CD4-positive, alpha-beta T cell treated with Interleukin-1 beta for 1 hour (primary cell): Measurements from ENCODE around the gene HEBP1.
A peak's percentile ranks its signal among the peaks of the same experiment; 100 is the strongest.

Experiments
- DNase-seq, 2 donors: peaks; one replicate each; pipeline ENCODE4 v3.0.0-alpha.2; 2020 to 2022

Gene HEBP1

DNA sequence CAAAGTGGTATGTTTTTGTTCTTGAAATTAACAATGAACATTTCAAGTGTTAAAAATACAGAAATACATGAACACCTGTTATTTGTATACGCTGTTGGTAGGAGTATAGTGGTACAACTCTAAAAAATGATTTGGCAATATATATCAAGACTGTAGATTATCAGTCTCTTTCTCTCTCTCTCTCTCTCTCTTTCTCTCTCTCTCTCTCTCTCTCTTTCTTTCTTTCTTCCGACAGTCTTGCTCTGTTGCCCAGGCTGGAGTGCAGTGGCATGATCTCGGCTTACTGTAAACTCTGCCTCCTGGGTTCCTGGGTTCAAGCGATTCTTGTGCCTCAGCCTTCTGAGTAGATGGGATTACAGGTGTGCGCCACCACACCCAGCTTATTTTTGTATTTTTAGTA, 12.6 kb downstream of the HEBP1 start:
- no peak for DNase-seq

DNA sequence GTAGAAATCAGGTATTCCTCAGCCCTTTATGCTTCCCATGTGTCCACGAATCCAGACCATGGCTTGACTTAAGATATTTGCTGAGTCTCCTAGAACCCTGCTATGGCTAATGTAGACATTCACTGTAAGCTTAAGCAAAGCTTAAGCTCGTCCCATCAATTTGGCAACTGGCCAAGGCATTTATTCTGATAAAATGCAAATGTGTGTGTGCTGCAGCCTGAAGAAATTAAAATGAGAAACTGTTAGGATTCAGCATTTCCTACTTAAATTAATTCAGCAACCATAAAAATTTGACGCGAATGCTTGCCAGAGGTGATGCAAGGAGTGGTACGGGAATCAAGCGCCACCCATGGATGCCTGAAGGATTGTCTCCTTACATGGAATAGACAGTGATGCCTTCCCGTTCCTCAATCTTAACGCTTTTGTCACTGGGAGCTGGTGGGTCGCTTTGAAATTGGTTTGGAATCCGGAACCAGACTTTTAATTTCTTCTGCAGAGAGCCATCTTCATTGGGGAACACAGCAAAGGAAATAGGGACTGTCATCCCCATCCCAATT, 13.2 kb downstream of the HEBP1 start:
- no peak for DNase-seq

DNA sequence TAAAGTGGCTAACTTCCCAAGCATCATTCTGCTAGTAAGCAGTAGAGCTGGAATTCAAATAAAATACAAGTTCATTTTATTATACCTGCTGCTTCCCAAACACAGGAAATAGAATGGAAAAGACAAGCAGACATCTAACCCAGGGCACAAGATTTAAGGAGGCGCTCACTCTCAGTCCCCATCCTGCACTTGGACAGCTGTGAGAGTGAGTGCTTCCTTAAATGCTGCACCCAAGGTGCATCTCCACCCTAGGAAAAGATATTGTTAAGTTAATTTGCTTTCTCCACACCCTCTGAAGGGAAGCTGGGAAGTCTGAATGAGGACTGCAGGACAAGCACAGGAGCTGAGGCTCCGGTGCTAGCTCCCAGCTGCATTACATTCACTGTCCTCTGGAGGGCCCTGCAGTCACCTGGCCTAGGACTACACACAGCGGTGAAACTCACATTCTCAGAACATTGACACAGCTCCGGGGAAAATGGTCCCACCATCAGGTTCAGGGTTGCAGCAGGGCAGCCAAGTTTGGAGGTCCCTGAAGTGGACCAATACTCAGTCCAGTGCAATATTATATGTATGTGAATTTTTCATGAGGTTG, 14.2 kb downstream of the HEBP1 start:
- DNase-seq = peak in 1 of 2 donors; percentile 18

DNA sequence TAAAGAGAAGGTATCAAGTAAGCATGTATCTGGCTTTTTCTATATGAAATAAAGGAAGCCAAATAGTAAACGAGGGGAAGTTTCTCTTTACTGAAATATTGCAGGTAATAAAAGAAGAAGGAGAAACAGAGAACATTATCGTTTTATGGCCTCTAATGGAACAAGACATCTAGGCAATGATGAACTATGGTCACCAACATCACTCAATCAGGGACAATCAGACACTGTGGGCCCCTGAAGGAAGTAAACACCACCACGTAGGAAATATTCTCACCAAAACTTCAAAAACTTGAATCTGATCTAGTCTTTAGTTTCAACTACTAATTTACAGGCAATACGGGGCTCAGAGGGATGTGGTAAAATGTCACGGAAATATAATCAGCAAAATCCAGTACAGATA, 15.9 kb downstream of the HEBP1 start:
- DNase-seq = no peak

DNA sequence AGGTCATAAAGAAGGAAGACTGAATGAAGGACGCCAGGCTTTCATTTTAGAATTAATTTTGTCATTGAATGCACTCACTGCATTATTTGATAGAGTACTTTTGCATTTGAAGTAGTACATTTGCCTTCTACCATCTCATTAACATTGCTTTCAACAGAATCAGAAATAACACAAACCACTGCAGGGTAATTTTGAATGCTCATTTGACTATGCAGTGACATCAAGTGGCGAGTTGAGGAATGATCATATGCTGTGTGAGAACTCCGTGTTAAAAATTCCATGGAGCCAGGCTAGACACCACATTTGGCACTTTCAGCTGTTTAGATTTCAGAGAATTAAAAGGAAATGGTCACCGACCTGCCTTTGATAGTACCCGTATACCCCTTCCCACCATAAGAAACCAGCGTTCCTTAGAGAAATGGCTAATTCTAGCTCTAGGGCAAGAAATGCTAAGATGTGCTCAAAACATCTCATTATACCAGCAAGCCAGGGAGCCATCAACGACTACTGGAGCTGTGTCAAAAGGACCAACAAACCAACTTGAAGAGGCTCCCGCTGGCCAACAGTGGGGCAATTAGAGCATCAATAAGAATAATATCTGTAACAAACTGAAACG, 16.5 kb downstream of the HEBP1 start:
- DNase-seq = peak in 1 of 2 donors; percentile 15

DNA sequence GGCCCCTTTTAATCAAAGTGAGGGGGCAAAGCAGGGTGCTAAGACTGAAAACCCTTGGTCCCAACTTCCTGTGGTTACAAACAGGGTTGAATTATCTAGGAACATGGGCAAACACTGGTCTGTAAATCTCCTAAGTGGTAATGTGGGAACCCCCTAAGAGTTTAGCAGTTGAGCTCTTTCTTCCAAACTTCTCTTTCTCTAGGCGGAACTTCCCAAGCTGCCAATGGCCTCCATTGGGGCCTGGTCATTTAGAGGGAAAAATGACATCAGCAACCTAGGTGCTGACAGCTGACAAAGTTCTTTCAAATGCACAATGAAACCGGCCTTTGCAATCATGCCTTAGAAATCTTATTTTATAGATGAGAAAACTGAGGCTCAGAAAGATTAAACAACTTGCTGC, 17.7 kb downstream of the HEBP1 start:
- DNase-seq = no peak

DNA sequence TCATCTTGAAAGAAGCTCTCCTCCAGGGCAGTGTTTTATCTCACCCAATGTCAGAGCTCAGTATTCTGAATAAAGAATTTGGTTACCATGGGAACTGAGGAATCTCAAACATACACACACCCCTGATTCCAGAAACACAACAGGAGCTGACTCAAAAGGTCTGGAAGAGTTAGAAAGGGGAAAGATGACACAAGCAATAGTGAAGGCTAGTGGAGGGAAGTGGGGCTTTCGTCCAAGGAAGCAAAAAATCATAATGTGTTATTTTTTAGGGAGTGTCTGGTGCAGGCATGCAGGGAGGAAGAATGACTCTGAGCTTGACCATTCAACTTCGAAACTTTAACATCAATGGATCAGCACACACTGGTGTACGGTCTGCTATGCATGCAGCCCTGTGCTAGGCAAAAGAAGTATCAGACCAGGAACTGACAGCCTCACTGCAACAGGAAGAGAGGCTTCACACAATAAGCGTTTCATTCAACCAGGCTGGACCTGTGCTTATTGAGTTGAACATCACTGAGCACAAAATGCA, 20.3 kb downstream of the HEBP1 start:
- DNase-seq = no peak

DNA sequence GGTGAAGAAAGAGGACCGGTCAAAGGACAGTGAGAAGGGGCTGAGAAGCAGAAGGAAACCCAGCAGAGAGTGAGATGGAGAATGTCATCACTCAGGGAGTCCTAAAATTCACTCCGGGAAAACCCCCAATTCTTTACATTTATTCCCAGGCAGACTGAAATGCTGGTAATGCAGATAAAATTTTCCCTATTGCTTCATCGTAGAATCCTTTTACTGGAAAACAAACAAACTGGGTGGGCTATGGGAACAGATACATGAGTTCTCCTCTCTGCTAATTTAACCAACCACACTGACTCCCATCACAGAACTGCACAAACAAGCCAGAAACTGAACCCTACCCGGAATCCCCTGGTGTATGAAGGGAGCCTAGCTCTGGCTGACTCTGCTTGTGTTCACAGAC, 20.9 kb downstream of the HEBP1 start:
- DNase-seq = no peak

DNA sequence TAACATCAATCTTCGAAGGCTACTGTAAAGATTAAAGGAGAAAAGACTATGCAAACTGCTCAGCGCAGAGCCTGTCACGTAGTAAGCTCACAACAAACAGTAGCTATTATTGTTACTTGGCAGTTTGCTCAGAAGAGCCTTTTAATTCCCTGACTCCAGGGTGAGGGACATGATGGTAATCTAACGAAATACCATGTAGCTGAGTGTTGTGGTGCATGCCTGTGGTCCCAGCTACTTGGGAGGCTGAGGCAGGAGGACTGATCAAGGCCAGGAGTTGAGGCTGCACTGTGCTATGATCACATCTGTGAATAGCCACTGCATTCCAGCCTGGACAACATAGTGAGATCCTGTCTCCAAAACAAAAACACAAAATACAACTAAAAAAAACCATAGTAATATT, 22.8 kb downstream of the HEBP1 start:
- no peak for DNase-seq

DNA sequence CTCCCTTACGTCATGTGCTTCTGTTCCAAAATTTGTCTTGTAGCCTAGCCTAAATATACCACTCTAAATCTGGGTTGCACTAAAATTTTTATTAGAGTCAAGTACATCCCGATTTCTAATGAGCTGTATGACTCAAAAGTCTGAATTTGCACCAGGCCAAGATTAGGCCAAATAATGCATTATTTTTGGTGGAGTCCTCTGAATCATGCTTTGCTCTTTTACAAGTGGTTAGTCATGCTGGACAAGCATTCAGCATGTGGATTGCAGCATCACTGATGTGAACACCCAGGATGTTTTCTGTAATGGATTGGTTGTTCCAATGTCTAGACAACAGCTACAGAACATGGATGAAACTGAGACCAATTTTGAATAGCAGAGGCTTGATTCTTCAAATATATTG, 23.7 kb downstream of the HEBP1 start:
- DNase-seq = no peak

DNA sequence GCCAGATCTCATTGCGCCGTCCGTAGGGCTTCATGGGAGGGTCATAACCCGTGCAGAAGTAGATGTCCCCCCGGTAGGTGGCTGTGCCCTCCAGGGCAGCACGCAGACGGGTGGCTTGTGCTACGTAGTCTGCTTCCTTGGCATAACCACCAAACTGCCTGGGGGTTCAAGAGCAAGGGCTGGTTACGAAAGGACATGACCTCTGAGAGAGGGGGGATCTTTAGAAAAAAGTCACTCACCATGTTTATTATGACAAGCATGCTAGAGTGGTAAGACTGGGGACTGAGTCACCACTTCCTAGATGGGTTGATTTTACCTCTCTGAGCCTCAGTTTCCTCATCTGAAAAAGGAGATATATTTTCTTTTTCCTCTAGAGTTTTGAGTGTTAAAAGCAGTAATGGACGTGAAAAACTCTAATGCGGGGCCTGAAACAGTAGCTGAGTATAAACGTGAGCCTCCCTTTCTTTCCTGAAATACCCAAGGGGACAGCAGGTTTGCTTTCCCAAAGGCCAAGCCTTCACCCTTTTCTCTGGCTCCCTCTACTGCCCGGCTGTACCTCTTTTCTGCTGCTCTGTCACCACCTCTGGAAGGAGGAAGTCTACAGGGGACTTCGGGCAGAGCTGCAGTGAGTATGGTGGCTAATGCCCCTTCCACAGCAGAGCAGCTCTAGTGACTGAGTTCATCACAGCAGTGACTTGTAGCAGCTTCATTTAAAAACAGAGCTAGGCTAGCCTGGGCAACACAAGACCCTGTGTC, 24.6 kb downstream of the HEBP1 start:
- DNase-seq = peak in 1 of 2 donors; percentile 6

DNA sequence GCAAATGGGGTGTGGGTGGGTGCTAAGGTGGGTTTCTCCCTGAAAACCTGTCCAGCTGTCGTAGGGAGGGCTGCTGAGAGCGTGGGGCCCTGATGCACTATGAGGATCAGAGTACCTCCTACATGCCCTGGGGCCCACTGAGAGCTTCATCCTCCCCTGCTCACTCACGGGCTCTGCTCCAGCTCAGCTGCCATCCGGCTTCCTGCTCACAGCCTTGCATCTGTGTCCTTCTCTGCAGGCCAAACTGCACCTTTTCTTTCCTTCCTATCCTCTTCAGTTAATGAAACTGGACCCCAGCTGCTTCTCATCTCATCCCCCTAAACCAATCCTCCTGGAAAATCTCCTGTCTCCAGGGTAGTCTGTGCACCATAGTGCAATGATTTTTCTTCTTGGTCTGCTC, 25.9 kb downstream of the HEBP1 start:
- DNase-seq = no peak

DNA sequence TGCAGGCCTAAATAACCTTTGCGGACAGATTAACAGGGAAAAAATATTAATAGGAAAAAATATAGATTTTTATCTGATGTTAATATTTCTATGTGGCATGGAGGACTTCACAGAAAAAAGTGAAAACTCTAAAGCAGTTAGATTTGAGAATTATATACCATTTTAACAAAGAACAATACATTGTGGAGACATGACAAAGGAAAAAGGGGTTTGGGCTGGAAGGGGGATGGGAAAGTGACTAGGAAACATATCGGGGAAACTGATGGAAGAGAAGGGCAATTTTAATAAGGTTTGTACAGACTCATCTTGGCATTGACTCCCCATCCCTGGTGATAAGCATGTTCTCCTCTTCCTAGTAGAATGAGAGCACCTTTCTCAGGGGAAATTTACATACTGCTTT, 27.0 kb downstream of the HEBP1 start:
- DNase-seq = no peak

DNA sequence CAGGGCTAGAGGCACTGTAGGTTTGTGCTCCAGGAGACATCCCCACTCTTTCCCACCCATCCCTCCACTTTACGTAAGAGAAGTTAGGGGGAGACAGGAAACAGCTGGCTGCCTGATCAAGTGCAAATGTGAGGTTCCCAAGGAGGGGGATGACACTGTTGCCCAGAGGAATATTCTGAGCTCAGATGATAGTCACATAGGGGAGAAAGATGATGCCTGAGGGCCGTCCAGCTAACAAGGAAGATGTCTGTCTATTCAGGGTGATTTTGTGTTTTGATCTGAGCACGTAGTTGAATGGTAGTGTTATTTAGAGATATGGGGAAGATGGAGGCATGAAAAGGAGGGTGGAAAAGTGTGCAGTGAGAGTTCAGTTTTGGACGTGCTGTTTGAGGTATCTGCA, 34.2 kb downstream of the HEBP1 start:
- no peak for DNase-seq

DNA sequence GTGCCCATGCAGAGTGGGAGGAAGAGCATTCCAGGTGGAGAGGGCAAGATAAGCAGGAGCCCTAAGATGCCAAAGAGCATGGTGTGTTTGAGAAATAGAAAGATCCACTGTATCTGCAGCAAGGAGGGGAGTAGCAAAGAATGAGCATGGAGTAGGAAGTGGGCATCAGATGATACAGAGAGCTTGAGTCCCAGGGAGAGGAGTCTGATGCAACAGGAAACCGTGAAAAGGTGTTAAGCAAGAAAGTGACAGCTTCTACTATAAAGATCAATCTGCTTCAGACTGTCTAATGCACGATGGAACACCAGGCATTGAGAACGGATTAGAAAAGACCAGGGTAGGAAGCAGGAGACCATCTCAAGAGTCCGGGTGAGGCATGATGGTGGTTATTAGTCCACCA, 35.8 kb downstream of the HEBP1 start:
- DNase-seq = no peak

DNA sequence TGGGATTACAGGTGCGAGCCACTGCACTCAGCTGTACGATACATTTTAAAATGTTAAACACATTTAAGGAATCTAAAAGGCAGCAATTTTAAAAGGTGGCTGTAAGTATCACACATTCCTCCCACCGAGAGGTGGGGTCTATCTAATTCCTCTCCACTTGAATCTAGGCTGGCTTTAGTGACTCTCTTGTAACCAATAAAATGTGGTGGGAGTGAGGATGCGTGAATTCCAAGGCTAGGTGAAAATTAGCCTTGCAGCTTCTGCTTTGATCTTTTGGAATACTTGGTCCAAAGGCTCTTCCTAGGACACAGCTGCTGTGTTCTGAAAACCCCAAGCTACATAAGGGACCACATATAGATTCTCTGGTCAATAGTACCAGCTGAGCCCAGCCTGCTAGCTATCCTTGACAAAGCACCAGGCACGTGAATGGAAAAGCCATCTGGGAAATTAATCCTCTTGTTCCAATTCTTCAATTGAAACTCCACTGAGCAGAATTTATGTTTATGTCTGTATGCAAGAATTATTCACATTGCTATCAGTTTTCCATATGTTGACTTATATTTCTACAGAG, 39.3 kb downstream of the HEBP1 start:
- DNase-seq = no peak

DNA sequence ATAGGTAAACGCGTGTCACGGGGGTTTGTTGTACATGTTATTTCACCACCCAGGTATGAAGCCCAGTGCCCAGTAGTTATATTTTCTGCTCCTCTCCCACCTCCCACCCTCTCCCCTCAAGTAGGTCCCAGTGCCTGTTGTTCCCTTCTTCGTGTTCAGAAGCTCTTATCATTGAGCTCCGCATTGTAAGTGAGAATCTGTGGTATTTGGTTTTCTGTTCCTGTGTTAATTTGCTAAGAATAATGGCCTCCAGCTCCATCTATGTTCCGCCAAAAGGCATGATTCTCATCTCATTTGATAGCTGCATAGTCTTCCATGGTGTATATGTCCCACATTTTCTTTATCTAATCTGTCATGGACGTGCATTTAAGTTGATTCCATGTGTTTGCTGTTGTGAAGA, 41.2 kb downstream of the HEBP1 start:
- no peak for DNase-seq

DNA sequence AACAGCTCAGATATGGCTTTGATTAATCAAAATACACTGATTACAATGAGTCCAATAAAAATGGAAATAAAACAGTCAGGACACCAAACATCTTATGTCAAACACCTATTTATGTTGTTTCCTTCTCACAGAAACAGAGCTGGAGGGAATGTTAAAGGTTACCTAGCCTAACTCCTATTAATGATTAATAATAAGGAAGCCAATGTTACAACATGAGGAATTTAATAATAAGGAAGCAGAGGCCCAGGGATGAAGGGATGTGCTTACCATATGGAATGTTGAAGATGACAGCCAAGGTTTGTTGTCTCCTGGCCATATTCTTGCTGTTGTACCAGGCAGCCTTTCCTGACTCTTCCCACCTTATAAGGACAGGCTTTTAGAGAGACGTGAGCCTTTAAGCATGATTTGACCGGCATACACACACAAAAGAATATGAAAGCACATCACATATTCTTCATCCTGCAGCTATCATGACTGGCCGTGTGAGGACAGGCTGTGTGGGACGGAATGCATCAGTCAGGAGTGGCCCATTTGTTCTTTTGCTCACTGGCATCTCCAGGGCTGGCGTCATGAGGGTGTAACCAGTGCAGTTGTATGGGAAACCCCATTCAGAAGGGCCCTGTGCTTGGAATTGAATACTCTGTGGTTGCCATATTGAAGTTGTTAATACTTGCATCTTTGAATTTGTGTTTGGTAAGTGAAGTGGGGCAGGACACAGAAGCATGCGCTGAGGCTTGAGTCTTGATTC, 45.0 kb downstream of the HEBP1 start:
- DNase-seq = no peak

DNA sequence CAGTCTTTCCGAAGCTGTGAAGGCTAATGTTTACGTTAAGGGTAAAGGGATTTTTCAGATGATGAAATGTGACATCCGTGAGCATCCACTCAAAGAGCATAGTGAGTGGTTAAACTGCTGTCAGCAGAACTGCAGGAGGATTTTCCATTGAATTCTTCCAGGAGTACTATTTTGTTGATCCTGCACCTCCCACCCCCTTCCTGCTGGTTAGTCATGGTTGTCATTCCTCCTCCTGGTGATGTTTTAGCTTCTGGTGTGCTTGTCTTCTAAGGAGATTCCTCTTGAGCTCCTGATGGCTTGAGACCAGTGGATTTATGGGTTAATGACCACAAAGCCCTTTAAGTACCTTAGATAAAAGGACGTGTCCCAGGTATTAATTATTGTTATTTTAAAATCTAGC, 45.7 kb downstream of the HEBP1 start:
- no peak for DNase-seq

DNA sequence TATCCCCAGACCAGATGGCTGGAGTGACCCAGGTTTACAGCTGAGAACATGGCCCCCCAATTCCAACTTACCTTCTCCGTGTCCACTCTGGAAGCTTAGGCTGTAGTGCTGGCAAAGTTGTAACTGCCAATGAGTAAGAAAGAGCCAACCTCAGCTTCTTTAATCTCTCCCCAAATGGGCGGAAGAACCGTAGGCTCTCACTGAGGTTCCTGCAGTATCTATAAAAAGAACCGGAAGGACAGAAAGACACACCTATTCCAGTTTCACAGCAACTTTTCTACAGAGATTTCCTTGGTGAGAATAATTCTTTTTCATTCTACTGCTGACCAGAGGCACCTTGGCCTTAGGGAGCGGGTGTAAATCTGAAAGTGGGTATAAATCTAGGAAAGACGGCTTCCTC, 48.0 kb downstream of the HEBP1 start, which contains the start of gene GPRC5D:
Gene GPRC5D (minus strand): TSS at position 135 of the 400 bp plus-strand sequence. CDS start 1,786 bp downstream, outside the sequence.
- DNase-seq = no peak

DNA sequence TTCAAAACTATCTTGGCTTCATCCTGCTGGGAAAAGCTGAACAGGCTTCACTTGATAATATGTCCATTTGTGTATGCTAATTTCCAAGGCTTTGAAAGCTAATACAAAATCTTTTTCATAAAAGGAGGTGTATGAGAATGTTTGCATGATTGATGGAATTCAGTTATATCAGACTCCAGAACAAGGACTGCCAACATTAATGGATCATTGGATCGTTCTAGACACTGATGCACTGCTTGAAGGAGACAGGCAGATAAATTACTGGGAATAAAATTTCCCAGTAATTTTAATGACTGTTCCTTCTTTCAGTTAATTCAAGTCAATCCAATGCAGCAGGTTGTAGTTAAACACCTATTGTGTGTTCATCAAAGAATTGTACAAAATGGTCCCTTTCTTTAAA, 48.6 kb downstream of the HEBP1 start:
- no peak for DNase-seq

DNA sequence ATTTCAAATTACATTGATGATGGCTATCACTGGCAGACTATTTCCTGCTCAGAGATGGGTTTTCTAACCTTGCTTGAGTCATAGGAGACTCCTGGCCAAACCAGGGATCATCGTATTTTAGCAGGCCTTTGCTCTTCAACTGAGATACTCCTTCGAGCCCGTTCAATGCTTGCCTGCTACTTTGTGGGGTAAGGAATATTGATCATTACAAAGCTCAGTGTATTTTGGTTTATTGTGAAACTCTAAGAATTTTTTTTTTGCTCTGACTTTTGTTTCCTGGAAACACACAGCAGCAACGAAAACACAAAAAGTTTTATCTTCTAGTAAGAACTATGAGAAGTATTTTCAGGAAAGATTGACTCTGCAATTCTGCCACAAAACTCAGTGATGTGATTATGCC, 52.2 kb downstream of the HEBP1 start:
- no peak for DNase-seq
